Natural killer cell treated with Interleukin-12 subunit alpha and Interleukin-12 subunit beta and Interleukin-15 and Interleukin-18, amount 100 ng/mL, for 72 hours (primary cell): ENCODE measurements around the gene TBC1D8. TPM values are rescaled to one million over a fixed set of nuclear protein-coding genes. Genes with fewer than 3 reads are reported as not detected.

Experiments
- ATAC-seq, 2 donors: fragments of 150-1000 bp; cut with Tn5 transposase in 1 of 2; sonication (Bioruptor Pico), chemical (Tn5 transposase) in 1 of 2; 2 replicates each; pipeline ENCODE4 v1.10.0; 2021
- DNase-seq: peaks from one replicate; pipeline ENCODE4 v3.0.0; 2022; ENCODE audit warnings: low spot score
- H3K27ac Mint-ChIP-seq, 2 donors: 1 replicate in 1 of 2; 2 replicates in 1 of 2; pipeline ENCODE4 v1.8.0; 2022; ENCODE audit warnings: mixed read lengths in 2 of 2, mild to moderate bottlenecking in 1 of 2, moderate library complexity in 1 of 2
- H3K27me3 Mint-ChIP-seq, 2 donors: 1 replicate in 1 of 2; 2 replicates in 1 of 2; pipeline ENCODE4 v1.8.0; 2022; ENCODE audit warnings: mixed read lengths in 2 of 2
- H3K36me3 Mint-ChIP-seq: one replicate; pipeline ENCODE4 v1.8.0; 2022; ENCODE audit warnings: mixed read lengths
- H3K4me1 Mint-ChIP-seq, 2 donors: 1 replicate in 1 of 2; 2 replicates in 1 of 2; pipeline ENCODE4 v1.8.0; 2022; ENCODE audit warnings: low read depth in 2 of 2, mixed read lengths in 2 of 2, mild to moderate bottlenecking in 1 of 2
- H3K4me3 Mint-ChIP-seq: one replicate; pipeline ENCODE4 v1.8.0; 2022; ENCODE audit warnings: mixed read lengths
- H3K9me3 Mint-ChIP-seq: 2 replicates; pipeline ENCODE4 v1.8.0; 2022; ENCODE audit warnings: mixed read lengths
- total RNA-seq, 2 donors: library from RNA; stranded (reverse); gene quantifications; one replicate each; pipeline ENCODE4 v1.2.3, GENCODE V29; 2022

TBC1D8 gene
- total RNA-seq, 2 donors from 2014 or later = 0.29 to 0.56 TPM

GRCh38 chr2:101041413-101041812 lies 109.8 kb downstream of the TBC1D8 start:
- H3K36me3 Mint-ChIP-seq = no peaks in the 10 kb centered on the region

DNA sequence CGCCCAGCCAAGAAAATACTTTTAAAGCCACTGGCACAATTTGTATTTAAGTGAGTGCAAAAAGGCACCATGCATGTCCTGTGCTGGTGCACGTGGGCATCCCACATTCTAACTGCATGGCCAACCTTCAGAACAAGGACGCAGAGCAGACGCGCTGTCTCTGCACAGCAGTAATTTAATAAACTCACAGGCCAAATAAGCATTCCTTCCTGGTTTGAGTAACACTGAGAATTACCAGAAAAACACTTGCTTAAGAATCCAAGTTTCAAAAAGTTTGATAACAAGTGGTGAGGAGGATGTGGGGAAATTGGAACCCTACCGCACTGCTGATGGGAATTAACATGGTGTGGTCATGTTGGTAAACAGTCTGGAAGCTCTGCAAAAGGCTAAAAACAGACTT lies 110.4 kb downstream of the TBC1D8 start:
- Mint-ChIP-seq H3K9me3 (no peaks in the 10 kb centered on the region), H3K27me3 (peaks cover 8 to 10% of the 10 kb centered on the region in 2 donors), H3K4me3 (no peak overlapping the region), H3K27ac (peak overlapping the region in 1 of 2 donors; percentile 21), H3K4me1 (peaks cover 5 to 7% of the 10 kb centered on the region in 2 donors), H3K36me3 (no peaks in the 10 kb centered on the region)
- ATAC-seq (no peak), DNase-seq (no peak)

More at GRCh38 chr2:101041413-101041812, 109.8 kb downstream of the TBC1D8 start:
- Mint-ChIP-seq H3K27ac (peak overlapping the region in 1 of 2 donors; percentile 21), H3K4me3 (no peak overlapping the region), H3K27me3 (peaks cover 8 to 10% of the 10 kb centered on the region in 2 donors), H3K4me1 (peaks cover 5 to 7% of the 10 kb centered on the region in 2 donors), H3K9me3 (no peaks in the 10 kb centered on the region)
- ATAC-seq (no peak), DNase-seq (no peak)

- H3K4me3 Mint-ChIP-seq = no peak overlapping the region
- H3K27me3 Mint-ChIP-seq = peaks cover 8 to 10% of the 10 kb centered on the region in 2 donors
- H3K27ac Mint-ChIP-seq = no peak overlapping the region
- no peaks in the 10 kb centered on the region for H3K9me3 Mint-ChIP-seq
- no peaks in the 10 kb centered on the region for H3K36me3 Mint-ChIP-seq
- peaks cover 5 to 7% of the 10 kb centered on the region in 2 donors for H3K4me1 Mint-ChIP-seq
- DNase-seq = no peak
- no peak for ATAC-seq
These were observed 111.1 kb downstream of the TBC1D8 start for GRCh38 chr2:101040072-101040471.

GRCh38 chr2:101038455-101039255 lies 112.5 kb downstream of the TBC1D8 start:
- Mint-ChIP-seq H3K27ac (no peak overlapping the region), H3K9me3 (no peaks in the 10 kb centered on the region), H3K27me3 (peaks cover 0 to 8% of the 10 kb centered on the region in 2 donors), H3K36me3 (no peaks in the 10 kb centered on the region), H3K4me1 (peaks cover 5 to 7% of the 10 kb centered on the region in 2 donors), H3K4me3 (no peak overlapping the region)
- DNase-seq (no peak), ATAC-seq (no peak)

GRCh38 chr2:101037161-101037755 lies 113.9 kb downstream of the TBC1D8 start:
- no peak for ATAC-seq
- no peaks in the 10 kb centered on the region for H3K9me3 Mint-ChIP-seq
- no peak overlapping the region for H3K27ac Mint-ChIP-seq
- no peak overlapping the region for H3K4me3 Mint-ChIP-seq
- H3K27me3 Mint-ChIP-seq = peaks cover 0 to 8% of the 10 kb centered on the region in 2 donors
- DNase-seq = no peak
- peaks cover 5 to 7% of the 10 kb centered on the region in 2 donors for H3K4me1 Mint-ChIP-seq
- H3K36me3 Mint-ChIP-seq = no peaks in the 10 kb centered on the region

DNA sequence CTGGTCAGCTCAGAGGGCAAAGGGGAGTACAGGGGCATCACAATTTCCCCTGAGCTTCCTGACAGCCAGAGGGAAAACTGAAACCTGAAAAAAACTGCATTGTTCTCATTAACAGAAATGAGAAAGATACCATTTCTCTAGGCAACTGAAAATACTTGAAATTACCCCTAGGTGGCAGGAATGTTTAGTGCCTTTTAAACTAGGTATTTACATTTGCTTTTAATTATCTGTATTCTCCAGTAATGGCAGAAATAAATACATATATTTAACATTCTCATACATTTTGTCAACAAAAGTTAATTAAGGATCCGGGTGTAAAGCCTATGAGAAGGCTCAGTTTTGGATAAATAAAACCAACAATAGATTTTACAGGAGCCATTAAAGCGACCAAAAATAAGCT lies 114.6 kb downstream of the TBC1D8 start:
- Mint-ChIP-seq H3K27ac (no peak overlapping the region), H3K9me3 (no peaks in the 10 kb centered on the region), H3K4me3 (no peak overlapping the region), H3K27me3 (peaks cover 0 to 10% of the 10 kb centered on the region in 2 donors), H3K4me1 (peaks cover 5 to 7% of the 10 kb centered on the region in 2 donors), H3K36me3 (no peaks in the 10 kb centered on the region)
- no peak for ATAC-seq
- no peak for DNase-seq

DNA sequence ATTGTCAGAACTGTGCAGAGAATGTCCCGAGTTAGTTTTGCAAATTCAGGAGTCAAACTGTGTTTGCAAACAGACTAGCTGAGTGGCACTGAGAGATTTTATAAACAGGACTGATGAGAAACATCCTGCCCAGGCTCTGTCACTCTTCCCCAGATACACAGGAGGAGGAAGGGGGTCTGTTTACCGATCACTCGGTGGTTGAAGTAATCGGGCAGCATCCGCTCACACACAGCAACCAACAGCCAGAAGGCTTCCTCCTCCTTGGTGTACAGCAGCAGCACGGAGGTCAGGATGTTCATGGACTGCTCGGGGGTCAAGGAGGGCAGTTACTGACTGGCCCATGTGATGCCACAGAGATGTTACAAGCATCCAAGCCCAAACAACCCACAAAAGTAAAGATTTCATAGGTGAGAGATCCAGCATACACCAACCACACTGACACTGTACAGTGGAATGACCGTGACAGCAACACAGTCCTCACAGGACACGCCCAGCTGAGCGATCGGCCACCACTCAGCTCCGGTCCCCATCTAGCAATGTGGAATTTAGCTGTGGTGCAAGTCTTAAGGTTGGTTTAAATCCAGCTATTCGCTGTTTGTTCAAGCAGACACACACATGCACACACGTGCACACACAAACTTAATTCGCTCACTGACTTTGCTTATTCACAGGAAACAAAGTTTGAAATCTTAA lies 119.0 kb downstream of the TBC1D8 start:
- Mint-ChIP-seq H3K4me1 (no peaks in the 10 kb centered on the region), H3K36me3 (no peaks in the 10 kb centered on the region), H3K27ac (no peak overlapping the region), H3K27me3 (peaks cover 0 to 2% of the 10 kb centered on the region in 2 donors), H3K9me3 (no peaks in the 10 kb centered on the region), H3K4me3 (no peak overlapping the region)
- DNase-seq = no peak
- ATAC-seq = peak in 1 of 2 donors; percentile 48

DNA sequence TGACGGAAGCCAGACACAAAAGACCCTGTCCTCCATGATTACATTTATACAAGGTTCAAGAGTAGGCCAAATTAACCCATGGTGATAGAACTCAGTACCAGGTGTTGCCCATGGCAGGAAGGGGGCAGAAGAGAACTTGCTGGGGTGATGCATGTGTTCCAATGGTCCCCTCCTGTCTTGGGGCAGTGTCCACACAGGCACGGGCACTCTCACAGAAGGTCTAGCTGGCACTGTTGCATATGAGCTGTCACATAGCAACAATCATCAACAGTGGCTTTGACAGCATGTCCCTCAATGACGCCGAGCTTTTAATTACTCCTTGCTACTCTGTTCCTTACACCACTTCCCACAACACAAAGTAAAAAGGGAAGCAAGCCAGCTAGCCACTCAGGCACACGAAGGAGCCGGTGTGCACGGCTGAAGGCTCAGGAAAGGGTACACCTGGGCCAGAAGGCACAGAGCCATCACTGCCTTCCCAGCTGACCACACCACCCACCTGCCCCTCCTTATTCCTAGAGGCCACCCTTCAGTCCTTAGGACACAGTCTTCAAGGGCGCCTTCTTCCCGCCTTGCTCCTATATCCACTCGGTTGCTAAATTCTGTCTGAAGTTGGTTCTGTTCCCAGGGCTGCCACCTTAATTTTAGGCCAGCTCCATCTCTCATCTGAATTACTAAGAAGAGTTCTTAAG lies 120.2 kb downstream of the TBC1D8 start:
- no peak overlapping the region for H3K4me3 Mint-ChIP-seq
- DNase-seq (peak; percentile 25), ATAC-seq (no peak)
- H3K36me3 Mint-ChIP-seq = no peaks in the 10 kb centered on the region
- H3K27me3 Mint-ChIP-seq = peaks cover 0 to 2% of the 10 kb centered on the region in 2 donors
- no peaks in the 10 kb centered on the region for H3K4me1 Mint-ChIP-seq
- H3K27ac Mint-ChIP-seq = no peak overlapping the region
- H3K9me3 Mint-ChIP-seq = no peaks in the 10 kb centered on the region

DNA sequence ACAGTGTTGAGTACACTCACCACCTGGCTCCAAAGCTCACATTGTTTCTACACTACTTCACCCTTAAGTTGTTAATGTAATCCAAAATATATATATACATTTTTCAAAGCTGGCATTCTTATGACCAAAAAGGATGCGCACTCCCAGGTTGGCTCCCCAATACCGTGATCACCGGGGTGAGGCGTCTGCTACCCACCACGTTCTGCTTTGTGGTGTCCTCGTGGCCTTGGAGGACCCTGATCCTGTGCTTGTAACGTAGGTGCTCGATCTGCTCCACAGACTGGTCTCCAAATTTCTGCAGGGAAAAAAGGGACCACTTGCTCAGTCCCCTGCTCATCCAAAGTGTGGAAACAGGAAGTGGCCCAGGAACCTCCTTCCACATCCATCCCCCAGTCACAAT lies 123.3 kb downstream of the TBC1D8 start:
- Mint-ChIP-seq H3K27me3 (peaks cover 0 to 2% of the 10 kb centered on the region in 2 donors), H3K9me3 (no peaks in the 10 kb centered on the region), H3K36me3 (no peaks in the 10 kb centered on the region), H3K27ac (no peak overlapping the region), H3K4me1 (no peaks in the 10 kb centered on the region), H3K4me3 (no peak overlapping the region)
- no peak for ATAC-seq
- no peak for DNase-seq

GRCh38 chr2:101026923-101027469 lies 124.2 kb downstream of the TBC1D8 start:
- Mint-ChIP-seq H3K4me3 (no peak overlapping the region), H3K9me3 (no peaks in the 10 kb centered on the region), H3K36me3 (no peaks in the 10 kb centered on the region), H3K27ac (no peak overlapping the region), H3K4me1 (no peaks in the 10 kb centered on the region), H3K27me3 (peaks cover 0 to 2% of the 10 kb centered on the region in 2 donors)
- DNase-seq (no peak), ATAC-seq (peak in 1 of 2 donors; percentile 33)

DNA sequence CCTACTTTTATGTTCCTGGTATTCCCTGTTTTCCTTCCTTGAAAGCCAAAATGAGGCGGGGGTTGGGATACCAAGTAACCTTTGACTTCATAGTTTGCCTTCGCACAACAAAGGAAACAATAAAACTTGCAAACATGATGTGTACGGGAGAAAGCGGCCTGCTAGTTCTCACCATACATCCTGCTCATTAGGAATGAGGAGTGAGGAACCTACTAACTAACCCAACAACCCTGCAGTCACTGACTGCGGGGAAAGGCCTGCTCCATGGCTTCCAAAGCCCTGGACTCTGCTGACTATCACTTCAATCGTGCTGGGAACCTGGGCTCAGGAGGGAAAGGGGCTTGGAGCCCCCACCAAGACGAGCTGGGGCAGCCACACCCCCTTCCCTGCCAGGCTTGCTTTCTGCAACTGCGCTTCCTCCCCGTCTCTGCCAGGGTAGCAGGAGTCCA lies 124.9 kb downstream of the TBC1D8 start:
- ATAC-seq (no peak), DNase-seq (peak; percentile 8)
- no peak overlapping the region for H3K27ac Mint-ChIP-seq
- H3K27me3 Mint-ChIP-seq = no peaks in the 10 kb centered on the region
- H3K4me1 Mint-ChIP-seq = no peaks in the 10 kb centered on the region
- no peaks in the 10 kb centered on the region for H3K9me3 Mint-ChIP-seq
- no peaks in the 10 kb centered on the region for H3K36me3 Mint-ChIP-seq
- no peak overlapping the region for H3K4me3 Mint-ChIP-seq

DNA sequence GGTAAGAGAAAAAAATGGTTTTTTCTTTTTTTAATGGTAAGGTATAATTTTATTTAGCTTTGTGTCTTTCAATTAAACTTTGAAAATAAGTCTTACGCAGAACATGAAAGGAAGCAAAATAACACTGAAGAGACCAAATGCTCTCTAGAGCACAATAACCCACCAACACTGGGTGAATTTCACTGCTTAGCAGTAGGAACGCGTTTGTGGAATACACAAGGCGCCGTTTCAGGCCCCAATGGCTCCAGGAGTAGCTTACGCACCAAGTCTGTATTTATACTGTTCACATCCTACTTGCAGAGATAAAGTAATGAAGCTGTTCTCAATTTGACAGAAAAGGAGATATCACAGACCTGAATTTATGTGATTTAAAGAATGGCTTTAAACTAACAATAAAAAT lies 125.6 kb downstream of the TBC1D8 start:
- no peaks in the 10 kb centered on the region for H3K9me3 Mint-ChIP-seq
- no peak overlapping the region for H3K27ac Mint-ChIP-seq
- H3K27me3 Mint-ChIP-seq = no peaks in the 10 kb centered on the region
- H3K36me3 Mint-ChIP-seq = no peaks in the 10 kb centered on the region
- H3K4me1 Mint-ChIP-seq = no peaks in the 10 kb centered on the region
- DNase-seq (no peak), ATAC-seq (no peak)
- H3K4me3 Mint-ChIP-seq = no peak overlapping the region
